HG03520 (cell line): ENCODE data around the gene COMTD1.
"Not testable (repeated sequence)": the region's sequence is repeated elsewhere in the genome, so short reads cannot be mapped to it uniquely, and the experiment has no call there.

ENCODE experiments used
- ATAC-seq: cut with Tn5 transposase; IDR thresholded peaks from one replicate; pipeline ENCODE4 v1.9.1; 2021; ENCODE audit warnings: mild to moderate bottlenecking, moderate library complexity; ENCODE audit not compliant: unreplicated experiment

COMTD1 gene

GRCh38 chr10:75195035-75195763, 40.6 kb downstream of the COMTD1 start:
- no peak for ATAC-seq

DNA sequence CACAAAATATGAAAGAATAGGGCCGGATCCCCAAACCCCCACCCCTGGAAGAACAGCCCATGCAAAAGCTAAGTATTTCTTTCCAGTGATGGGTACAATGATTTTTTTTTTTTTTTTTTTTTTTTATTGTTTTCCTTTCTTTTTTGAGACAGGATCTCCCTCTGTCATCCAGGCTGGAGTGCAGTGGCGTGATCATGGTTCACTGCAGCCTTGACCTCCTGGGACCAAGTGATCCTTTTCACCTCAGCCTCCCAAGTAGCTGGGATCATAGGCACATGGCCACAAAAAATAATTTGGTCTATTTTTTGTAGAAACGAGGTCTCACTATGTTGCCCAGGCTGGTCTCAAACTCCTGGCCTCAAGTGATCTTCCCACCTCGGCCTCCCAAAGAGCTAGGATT, 41.1 kb downstream of the COMTD1 start:
- not testable (repeated sequence) for ATAC-seq

DNA sequence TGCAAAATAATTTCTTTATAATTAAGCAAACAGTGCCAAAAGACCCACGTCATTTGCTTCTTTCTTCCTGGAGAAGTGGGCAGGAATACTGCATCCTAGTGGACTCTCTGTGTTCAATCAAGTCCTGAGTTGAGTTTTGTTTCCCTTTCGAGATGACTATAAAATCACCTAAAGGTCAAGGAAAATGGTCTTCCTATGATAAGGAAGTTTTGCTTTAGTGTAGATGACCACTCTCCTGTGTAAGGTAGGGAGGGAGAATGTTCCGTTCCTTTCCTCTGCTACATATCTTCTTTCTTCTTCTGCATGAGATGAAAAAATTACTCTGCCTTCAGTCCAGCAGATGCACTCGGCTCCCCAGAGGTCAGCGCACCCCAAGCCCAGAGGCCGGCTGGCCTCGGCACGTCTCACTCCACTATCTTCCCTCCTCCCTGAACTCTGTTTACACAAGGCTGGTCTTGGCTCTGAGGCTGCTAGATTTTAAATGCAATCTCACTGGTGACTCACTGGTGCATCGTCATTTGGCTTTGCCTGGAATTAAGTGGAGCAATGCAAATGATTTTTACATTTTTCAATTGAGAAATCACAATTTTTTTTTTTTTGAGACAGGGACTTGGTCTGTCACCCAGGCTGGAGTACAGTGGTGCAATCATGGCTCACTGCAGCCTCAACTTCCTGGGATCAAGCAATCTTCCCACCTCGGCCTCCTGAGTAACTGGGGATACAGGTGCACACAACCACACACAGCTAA, 43.8 kb downstream of the COMTD1 start:
- no peak for ATAC-seq

DNA sequence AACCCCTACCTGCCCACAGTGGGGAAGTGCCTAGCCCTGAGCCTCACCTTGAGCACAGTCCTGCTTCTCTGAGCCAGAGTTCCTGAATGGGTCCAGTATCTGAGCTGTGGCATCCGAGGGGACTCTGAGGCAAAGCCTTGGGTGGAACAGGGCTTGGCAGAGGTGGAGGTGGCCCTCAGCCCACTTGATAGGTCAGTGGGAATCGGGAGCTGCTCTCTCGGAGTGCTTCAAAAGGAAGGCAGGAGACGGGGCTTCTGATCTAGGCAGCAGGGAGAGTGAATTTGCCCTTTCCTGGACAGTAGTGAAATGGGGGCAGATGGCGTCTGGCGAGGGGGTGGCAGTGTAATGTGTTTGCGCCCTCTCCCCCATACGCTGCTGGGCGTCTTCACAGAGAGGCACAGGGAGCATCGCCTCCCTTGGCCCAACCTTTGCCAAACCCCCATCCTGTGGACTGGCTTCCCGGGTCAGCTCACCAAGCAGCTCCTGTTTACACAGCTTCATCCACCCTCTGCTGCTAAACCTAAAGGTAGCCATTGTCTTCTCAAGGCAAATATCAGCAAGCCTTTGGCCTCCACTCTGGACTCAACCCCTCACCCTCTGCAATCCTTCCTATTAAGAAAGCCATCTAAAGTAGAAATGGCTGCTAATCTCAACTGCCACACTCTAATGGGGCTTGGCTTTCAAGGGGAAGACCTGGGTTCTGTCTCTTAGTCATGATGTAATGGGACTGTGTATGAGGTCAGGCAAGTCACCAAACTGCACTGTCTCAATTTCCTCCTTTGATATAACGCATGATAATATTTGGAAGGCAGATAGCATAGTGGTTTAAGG, 46.3 kb downstream of the COMTD1 start:
- ATAC-seq: no peak

GRCh38 chr10:75188522-75188921, 47.2 kb downstream of the COMTD1 start:
- not testable (repeated sequence) for ATAC-seq

DNA sequence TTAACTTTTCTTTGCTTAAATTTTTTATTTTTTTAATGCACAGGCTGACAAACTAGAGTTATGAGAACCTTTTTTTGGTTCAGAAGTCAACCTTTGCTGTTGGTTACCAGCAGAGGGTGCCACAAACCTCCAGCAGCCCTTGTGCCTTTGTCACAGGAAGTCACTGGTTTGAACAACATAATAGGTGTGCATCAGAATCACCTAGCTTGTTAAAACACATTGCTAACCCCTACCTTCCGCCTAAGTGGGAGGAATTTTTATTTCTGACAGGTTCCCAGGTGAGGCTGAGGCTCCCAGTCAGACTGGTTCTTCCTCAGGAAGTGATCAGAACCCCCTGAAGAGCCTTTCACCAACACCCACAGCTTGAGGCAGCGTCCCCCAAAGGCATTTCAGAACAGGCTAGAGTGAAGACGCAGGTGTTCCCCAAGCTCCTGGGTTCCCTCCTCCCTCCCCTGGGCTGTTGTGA, 47.8 kb downstream of the COMTD1 start:
- no peak for ATAC-seq

GRCh38 chr10:75186310-75186709, 49.4 kb downstream of the COMTD1 start:
- no peak for ATAC-seq
